Mesendoderm (in vitro differentiated cells): ENCODE measurements around the gene SMURF1.

Experiments used
- DNase-seq: peaks from one replicate; pipeline ENCODE4 v3.0.0; 2013
- H2AK5ac ChIP-seq: 2 replicates; pipeline ENCODE4 v1.6.1; 2013; ENCODE audit warnings: low read length, inconsistent platforms
- H2BK120ac ChIP-seq: 2 replicates; pipeline ENCODE4 v1.6.1; 2013; ENCODE audit warnings: low read depth, mild to moderate bottlenecking, low read length, moderate library complexity, mixed read lengths
- H2BK15ac ChIP-seq: replicated peaks from 2 replicates; pipeline ENCODE4 v1.6.1; 2013; ENCODE audit warnings: low read depth, mild to moderate bottlenecking, moderate library complexity
- H2BK5ac ChIP-seq: 2 replicates; pipeline ENCODE4 v1.6.1; 2013; ENCODE audit warnings: low read length, inconsistent platforms
- H3K18ac ChIP-seq: 2 replicates; pipeline ENCODE4 v1.6.1; 2013; ENCODE audit warnings: mild to moderate bottlenecking, low read length, mixed read lengths
- H3K23ac ChIP-seq: one replicate; pipeline ENCODE4 v1.6.1; 2013; ENCODE audit warnings: low read length
- H3K27ac ChIP-seq: 2 replicates; pipeline ENCODE4 v1.5.1; 2013; ENCODE audit warnings: low read depth, mild to moderate bottlenecking, inconsistent platforms, low read length, moderate library complexity
- H3K27me3 ChIP-seq: 2 replicates; pipeline ENCODE4 v1.6.1; 2013; ENCODE audit warnings: low read length, control low read depth, mild to moderate bottlenecking, inconsistent platforms; ENCODE audit not compliant: insufficient read depth, poor library complexity
- H3K36me3 ChIP-seq: 2 replicates; pipeline ENCODE4 v1.6.1; 2013; ENCODE audit warnings: low read length, inconsistent platforms; ENCODE audit not compliant: control insufficient read depth, insufficient read depth
- H3K4ac ChIP-seq: one replicate; pipeline ENCODE4 v1.6.1; 2013; ENCODE audit warnings: low read depth, mild to moderate bottlenecking, low read length, moderate library complexity
- H3K4me1 ChIP-seq: 2 replicates; pipeline ENCODE4 v1.6.1; 2013; ENCODE audit warnings: low read depth, low read length, inconsistent platforms; ENCODE audit not compliant: control insufficient read depth
- H3K4me2 ChIP-seq: 2 replicates; pipeline ENCODE4 v1.6.1; 2013; ENCODE audit warnings: low read length
- H3K4me3 ChIP-seq: 2 replicates; pipeline ENCODE4 v1.5.1; 2013; ENCODE audit warnings: mild to moderate bottlenecking, low read length
- H3K56ac ChIP-seq: one replicate; pipeline ENCODE4 v1.6.1; 2013; ENCODE audit warnings: low read length
- H3K79me1 ChIP-seq: 2 replicates; pipeline ENCODE4 v1.6.1; 2013; ENCODE audit warnings: low read length, inconsistent platforms
- H3K79me2 ChIP-seq: 2 replicates; pipeline ENCODE4 v1.6.1; 2013; ENCODE audit warnings: mild to moderate bottlenecking, low read length; ENCODE audit not compliant: control insufficient read depth, insufficient read depth
- H3K9ac ChIP-seq: 2 replicates; pipeline ENCODE4 v1.6.1; 2013; ENCODE audit warnings: low read length, inconsistent platforms
- H4K5ac ChIP-seq: one replicate; pipeline ENCODE4 v1.6.1; 2013; ENCODE audit warnings: low read length
- H4K8ac ChIP-seq: one replicate; pipeline ENCODE4 v1.6.1; 2013; ENCODE audit warnings: low read depth, mild to moderate bottlenecking, control low read depth, low read length, moderate library complexity
- WGBS: extraction: QIAGEN DNeasy Blood & Tissue Kit; methylation state at CpG from one replicate; pipeline ENCODE4 v1.1.7; 2013; ENCODE audit warnings: low lambda C conversion rate, missing lambda C conversion rate; ENCODE audit not compliant: insufficient coverage; ENCODE audit errors: extremely low coverage; 5-methylcytosine and 5-hydroxymethylcytosine counted together

Gene SMURF1

DNA sequence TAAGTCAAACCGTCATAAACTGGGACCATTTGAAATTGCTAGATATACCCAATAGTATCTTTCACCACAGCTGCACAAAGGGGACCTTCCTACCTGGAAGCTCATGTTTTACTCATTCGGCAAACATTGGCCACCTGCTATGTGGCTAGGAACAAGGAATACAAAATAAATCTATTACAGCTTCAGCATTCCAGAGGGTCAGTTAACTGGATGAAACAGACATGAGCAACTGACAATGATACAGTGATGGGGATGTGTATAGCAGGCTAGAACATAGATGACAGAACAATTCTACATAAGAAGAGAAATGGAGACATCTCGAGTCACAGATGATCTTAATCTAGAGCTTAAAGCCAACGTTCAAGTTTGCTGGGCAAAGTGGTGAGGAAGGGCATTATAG is 3.1 kb upstream of the SMURF1 start:
- WGBS = no CpG with 5 or more reads among the region's 4 CpGs

GRCh38 chr7:99143521-99143852 is 421 bp downstream of the SMURF1 start:
- Histone ChIP-seq H3K18ac (peak overlapping the region; percentile 100), H3K56ac (peak overlapping the region; percentile 85), H2AK5ac (no peak overlapping the region), H3K27me3 (no peaks in the 10 kb centered on the region), H3K27ac (peak overlapping the region; percentile 95), H3K36me3 (no peaks in the 10 kb centered on the region), H2BK5ac (no peak overlapping the region), H2BK120ac (peak overlapping the region; percentile 23), H3K4me2 (no peak overlapping the region), H3K4me3 (peak overlapping the region; percentile 48), H4K8ac (no peak overlapping the region), H3K4me1 (peaks cover 2% of the 10 kb centered on the region), H3K9ac (peak overlapping the region; percentile 70), H2BK15ac (no peak overlapping the region), H4K5ac (no peak overlapping the region), H3K4ac (peak overlapping the region; percentile 99), H3K79me2 (peaks cover 25% of the 10 kb centered on the region), H3K79me1 (peaks cover 2% of the 10 kb centered on the region), H3K23ac (no peak overlapping the region)
- no CpG with 5 or more reads among the region's 46 CpGs for WGBS
- DNase-seq = no peak

More for the DNA sequence above, 3.1 kb upstream of the SMURF1 start:
- H3K56ac ChIP-seq = no peak overlapping the region
- no peak overlapping the region for H2BK5ac ChIP-seq
- no peak overlapping the region for H4K8ac ChIP-seq
- no peak overlapping the region for H3K9ac ChIP-seq
- no peak overlapping the region for H2BK15ac ChIP-seq
- no peak overlapping the region for H2AK5ac ChIP-seq
- H3K4ac ChIP-seq = no peak overlapping the region
- H3K36me3 ChIP-seq = no peaks in the 10 kb centered on the region
- H3K18ac ChIP-seq = no peak overlapping the region
- no peak overlapping the region for H3K23ac ChIP-seq
- no peak overlapping the region for H3K4me3 ChIP-seq
- H3K79me2 ChIP-seq = no peaks in the 10 kb centered on the region
- no peak overlapping the region for H3K4me2 ChIP-seq
- no peak for DNase-seq
- H4K5ac ChIP-seq = no peak overlapping the region
- no peak overlapping the region for H3K27ac ChIP-seq
- H3K27me3 ChIP-seq = no peaks in the 10 kb centered on the region
- no peak overlapping the region for H2BK120ac ChIP-seq
- H3K79me1 ChIP-seq = no peaks in the 10 kb centered on the region
- H3K4me1 ChIP-seq = no peaks in the 10 kb centered on the region

- Histone ChIP-seq H3K4me3 (peak overlapping the region; percentile 44), H3K4me1 (peaks cover 2% of the 10 kb centered on the region), H3K27ac (peak overlapping the region; percentile 51), H3K4me2 (peak overlapping the region; percentile 48), H3K27me3 (no peaks in the 10 kb centered on the region), H3K18ac (no peak overlapping the region), H2BK120ac (no peak overlapping the region), H3K9ac (peak overlapping the region; percentile 48), H3K79me1 (peaks cover 2% of the 10 kb centered on the region), H3K36me3 (no peaks in the 10 kb centered on the region), H3K4ac (no peak overlapping the region), H4K5ac (no peak overlapping the region), H2AK5ac (no peak overlapping the region), H3K56ac (peak overlapping the region; percentile 67), H3K23ac (no peak overlapping the region), H2BK5ac (no peak overlapping the region), H4K8ac (no peak overlapping the region), H2BK15ac (no peak overlapping the region), H3K79me2 (peaks cover 29% of the 10 kb centered on the region)
- WGBS = no CpG with 5 or more reads among the region's 33 CpGs
- peak; percentile 96 for DNase-seq
Observed at GRCh38 chr7:99142727-99143520, 984 bp downstream of the SMURF1 start.

- WGBS = no CpG with 5 or more reads among the region's 27 CpGs
- H3K4me1 ChIP-seq = peaks cover 2% of the 10 kb centered on the region
Observed at GRCh38 chr7:99141841-99142726, 1.8 kb downstream of the SMURF1 start.

DNA sequence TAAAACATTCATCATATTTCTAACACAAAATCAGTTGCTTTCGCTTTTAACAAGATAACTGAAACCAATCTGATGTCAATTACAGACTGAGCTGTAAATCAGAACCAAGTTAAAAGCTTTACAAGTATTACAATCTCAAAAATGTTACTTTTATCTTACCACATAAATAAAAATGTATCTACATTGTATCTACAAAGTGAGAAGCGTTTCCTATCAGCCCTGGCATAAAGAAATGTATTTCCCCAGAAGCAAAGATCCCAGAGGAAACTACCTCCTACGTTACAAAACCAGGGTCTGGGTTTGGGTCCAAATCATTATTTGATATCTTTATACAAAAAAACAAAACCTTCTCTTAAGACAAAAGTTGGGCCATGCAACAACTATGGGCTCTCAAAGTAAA is 2.6 kb downstream of the SMURF1 start:
- H3K4ac ChIP-seq = no peak overlapping the region

More at GRCh38 chr7:99141841-99142726, 1.8 kb downstream of the SMURF1 start:
- Histone ChIP-seq H3K27me3 (no peaks in the 10 kb centered on the region), H2BK15ac (no peak overlapping the region), H3K27ac (peak overlapping the region; percentile 83), H4K8ac (peak overlapping the region; percentile 65), H3K23ac (no peak overlapping the region), H3K4ac (peak overlapping the region; percentile 94), H3K79me2 (peaks cover 34% of the 10 kb centered on the region), H3K56ac (peak overlapping the region; percentile 51), H3K9ac (peak overlapping the region; percentile 55), H3K4me2 (peak overlapping the region; percentile 7), H3K18ac (peak overlapping the region; percentile 54), H2AK5ac (no peak overlapping the region), H2BK5ac (peak overlapping the region; percentile 3), H2BK120ac (no peak overlapping the region), H4K5ac (no peak overlapping the region), H3K36me3 (no peaks in the 10 kb centered on the region), H3K79me1 (peaks cover 2% of the 10 kb centered on the region), H3K4me3 (peak overlapping the region; percentile 8)
- DNase-seq = peak; percentile 96

More for the DNA sequence above, 2.6 kb downstream of the SMURF1 start:
- no peak overlapping the region for H4K5ac ChIP-seq
- H3K79me2 ChIP-seq = peaks cover 38% of the 10 kb centered on the region
- no peak overlapping the region for H3K18ac ChIP-seq
- no peak overlapping the region for H3K27ac ChIP-seq
- H3K4me2 ChIP-seq = no peak overlapping the region
- H3K4me1 ChIP-seq = peaks cover 2% of the 10 kb centered on the region
- H2BK120ac ChIP-seq = no peak overlapping the region
- no peaks in the 10 kb centered on the region for H3K27me3 ChIP-seq
- H3K36me3 ChIP-seq = no peaks in the 10 kb centered on the region
- H3K9ac ChIP-seq = peak overlapping the region; percentile 55
- no peak overlapping the region for H2BK5ac ChIP-seq
- no peak overlapping the region for H3K56ac ChIP-seq
- no peak overlapping the region for H2AK5ac ChIP-seq
- no peak overlapping the region for H2BK15ac ChIP-seq
- no peak for DNase-seq
- WGBS = 100% methylated on average over 1 of the region's 3 CpGs
- H4K8ac ChIP-seq = peak overlapping the region; percentile 65
- H3K79me1 ChIP-seq = peaks cover 2% of the 10 kb centered on the region
- H3K23ac ChIP-seq = no peak overlapping the region
- H3K4me3 ChIP-seq = no peak overlapping the region
